ENCODE results near the gene CSNK1D.

Gene CSNK1D

DNA sequence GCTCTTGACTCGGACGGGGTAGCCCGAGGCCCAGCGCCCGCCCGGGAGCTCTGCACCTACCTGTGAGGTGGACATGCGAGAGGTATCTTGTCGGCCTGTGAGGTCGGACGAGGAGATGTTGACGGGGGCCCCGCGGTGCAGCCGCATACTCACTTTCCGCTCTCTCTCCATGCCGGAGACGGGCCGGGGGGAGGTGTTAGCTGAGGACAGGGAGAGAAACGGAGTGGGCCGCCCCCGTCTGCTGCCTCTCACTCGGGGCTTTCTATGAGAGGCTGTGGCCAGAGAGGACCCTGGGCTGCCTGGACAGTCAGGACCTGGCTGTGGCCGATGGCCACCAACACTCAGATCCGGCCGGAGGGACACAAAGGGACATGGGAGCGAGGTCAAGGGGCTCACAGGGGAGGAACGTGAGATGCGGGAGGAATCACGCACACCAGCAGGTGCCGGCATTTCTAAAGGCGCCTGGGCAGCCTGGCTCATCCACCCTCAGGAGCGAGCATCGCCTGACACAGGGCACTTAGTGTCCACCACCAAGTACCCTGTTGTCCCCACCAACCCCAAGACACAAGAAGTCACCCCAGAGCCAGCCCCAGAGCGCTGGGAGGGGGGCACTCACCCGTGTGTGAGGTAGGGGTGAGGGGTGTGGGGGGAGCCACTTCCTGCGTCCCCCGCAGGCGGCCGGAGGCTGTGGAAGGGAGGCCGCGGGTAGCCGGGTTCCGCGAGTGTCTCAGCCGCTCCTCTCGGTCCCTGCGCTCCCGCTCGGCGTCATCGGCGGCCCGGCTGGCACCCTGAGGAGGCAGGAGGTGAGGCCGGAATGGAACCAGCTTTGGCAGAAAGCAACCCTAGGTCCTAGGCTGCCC lies 24.5 kb downstream of the CSNK1D start:
- no peaks in the 10 kb centered on the region for H3K9me3 ChIP-seq (ENCODE audit: insufficient read depth, low read length, severe bottlenecking)
- H3K9ac ChIP-seq (ENCODE audit: low read depth, low read length) = no peak overlapping the region
- peaks cover 95% of the 10 kb centered on the region for H3K36me3 ChIP-seq (ENCODE audit: insufficient read depth, low read length)
- peaks cover 90% of the 10 kb centered on the region for H4K20me1 ChIP-seq (ENCODE audit: insufficient read depth, low read length)
- H3K4me1 ChIP-seq (ENCODE audit: insufficient read depth, low read length) = no peaks in the 10 kb centered on the region
- no peak overlapping the region for H3K4me2 ChIP-seq (ENCODE audit: insufficient read depth, low read length)
- ATAC-seq (ENCODE audit: insufficient read depth, low read depth) = no peak
- no peaks in the 10 kb centered on the region for H3K27me3 ChIP-seq (ENCODE audit: insufficient read depth, low read length, poor library complexity)
- DNase-seq = no peak
- peaks cover 84% of the 10 kb centered on the region for H3K79me2 ChIP-seq (ENCODE audit: insufficient read depth, low read length)
- H3K4me3 ChIP-seq (ENCODE audit: low read depth in 1 of 2, low read length in 2 of 2) = no peak overlapping the region
- H2AFZ ChIP-seq (ENCODE audit: low read depth, low read length) = no peak overlapping the region
- TF ChIP-seq EZH2 (IDR thresholded peaks at IDR 0.05; ENCODE audit: borderline replicate concordance, low read depth, low read length, severe bottlenecking) = no peak
- TF ChIP-seq, protein P1, sequence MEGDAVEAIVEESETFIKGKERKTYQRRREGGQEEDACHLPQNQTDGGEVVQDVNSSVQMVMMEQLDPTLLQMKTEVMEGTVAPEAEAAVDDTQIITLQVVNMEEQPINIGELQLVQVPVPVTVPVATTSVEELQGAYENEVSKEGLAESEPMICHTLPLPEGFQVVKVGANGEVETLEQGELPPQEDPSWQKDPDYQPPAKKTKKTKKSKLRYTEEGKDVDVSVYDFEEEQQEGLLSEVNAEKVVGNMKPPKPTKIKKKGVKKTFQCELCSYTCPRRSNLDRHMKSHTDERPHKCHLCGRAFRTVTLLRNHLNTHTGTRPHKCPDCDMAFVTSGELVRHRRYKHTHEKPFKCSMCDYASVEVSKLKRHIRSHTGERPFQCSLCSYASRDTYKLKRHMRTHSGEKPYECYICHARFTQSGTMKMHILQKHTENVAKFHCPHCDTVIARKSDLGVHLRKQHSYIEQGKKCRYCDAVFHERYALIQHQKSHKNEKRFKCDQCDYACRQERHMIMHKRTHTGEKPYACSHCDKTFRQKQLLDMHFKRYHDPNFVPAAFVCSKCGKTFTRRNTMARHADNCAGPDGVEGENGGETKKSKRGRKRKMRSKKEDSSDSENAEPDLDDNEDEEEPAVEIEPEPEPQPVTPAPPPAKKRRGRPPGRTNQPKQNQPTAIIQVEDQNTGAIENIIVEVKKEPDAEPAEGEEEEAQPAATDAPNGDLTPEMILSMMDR (IDR thresholded peaks at IDR 0.05; ENCODE audit: borderline replicate concordance, extremely low read depth, low read length, poor library complexity, severe bottlenecking) = no peak
- H3K27ac ChIP-seq (ENCODE audit: low read length) = no peak overlapping the region

DNA sequence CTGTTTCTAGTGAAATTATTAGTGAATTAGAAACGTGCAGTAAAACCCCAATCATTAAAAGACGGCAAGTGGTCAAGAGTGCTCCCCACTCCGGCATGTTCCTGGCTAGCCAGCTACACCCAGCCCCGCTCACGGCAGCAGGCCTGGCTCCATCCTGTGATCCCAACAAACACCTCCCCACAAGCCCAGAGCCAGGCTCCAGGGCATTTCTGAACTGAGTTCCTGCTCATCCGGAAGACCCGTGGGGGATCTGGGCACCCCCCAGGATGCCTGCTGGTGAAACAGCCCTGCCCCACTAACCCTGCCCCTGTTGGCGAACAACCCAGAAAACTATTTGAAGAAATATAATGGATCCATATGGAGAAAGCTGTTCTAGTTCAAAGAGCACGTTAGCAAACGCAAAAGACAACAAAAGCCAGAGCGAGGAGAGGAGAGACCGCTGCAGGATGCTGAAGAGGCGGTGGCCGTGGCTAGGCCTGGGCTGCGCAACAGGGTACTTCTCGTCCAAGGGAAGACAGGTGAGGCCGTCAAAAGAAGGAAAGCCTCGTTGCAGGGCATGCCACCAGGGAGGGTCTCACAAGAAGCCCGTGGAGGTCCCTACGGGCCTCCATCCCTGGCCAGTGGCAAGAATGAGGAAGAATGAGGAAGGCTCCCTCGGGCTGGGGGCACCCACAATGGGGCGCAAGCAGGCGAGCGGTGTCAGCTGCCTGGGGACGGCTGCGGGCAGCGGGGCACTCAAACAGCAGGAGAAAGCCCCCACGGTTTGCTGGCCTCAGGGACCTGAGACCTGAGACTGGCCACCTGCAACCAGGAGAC lies 25.4 kb downstream of the CSNK1D start:
- TF ChIP-seq, protein P1 (IDR thresholded peaks at IDR 0.05; ENCODE audit: borderline replicate concordance, extremely low read depth, low read length, poor library complexity, severe bottlenecking) = no peak
- no peak for TF ChIP-seq EZH2 (IDR thresholded peaks at IDR 0.05; ENCODE audit: borderline replicate concordance, low read depth, low read length, severe bottlenecking)
- Histone ChIP-seq H3K27ac (ENCODE audit: low read length) (no peak overlapping the region), H4K20me1 (ENCODE audit: insufficient read depth, low read length) (peaks cover 94% of the 10 kb centered on the region)

DNA sequence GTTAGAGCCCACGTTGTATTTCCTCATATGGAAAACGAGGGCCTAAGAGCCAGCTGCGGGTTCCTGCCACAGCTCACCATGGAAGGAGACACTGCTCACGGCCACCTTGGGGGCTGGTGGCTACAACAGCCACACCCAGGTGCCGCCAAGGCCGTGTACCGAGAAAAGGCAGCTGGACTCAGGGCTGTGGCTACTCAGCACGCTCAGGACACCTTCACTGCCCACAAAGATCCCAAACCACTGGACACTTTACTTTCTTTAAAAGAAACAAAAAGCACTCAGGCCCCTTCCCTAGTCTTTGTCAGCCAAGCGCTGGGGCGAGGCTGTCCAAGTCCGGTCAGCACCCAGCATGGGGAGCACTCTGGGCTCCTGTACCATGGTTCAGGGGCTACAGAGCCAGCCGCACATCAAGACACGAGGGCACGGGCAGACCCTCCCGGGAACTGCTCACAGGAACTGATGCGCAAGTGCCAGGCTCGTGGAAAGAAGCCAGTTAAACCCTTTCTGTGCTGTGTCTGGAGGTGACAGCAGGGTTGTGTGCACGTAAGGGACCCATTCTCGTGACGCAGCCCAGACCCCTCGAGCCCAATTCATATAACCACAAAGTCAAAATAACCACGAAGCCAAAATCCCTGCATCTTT lies 26.2 kb downstream of the CSNK1D start:
- Histone ChIP-seq H3K4me1 (ENCODE audit: insufficient read depth, low read length) (no peaks in the 10 kb centered on the region), H3K36me3 (ENCODE audit: insufficient read depth, low read length) (peaks cover 99% of the 10 kb centered on the region), H4K20me1 (ENCODE audit: insufficient read depth, low read length) (peaks cover 94% of the 10 kb centered on the region)

More for the DNA sequence above, 25.4 kb downstream of the CSNK1D start:
- Histone ChIP-seq H3K4me1 (ENCODE audit: insufficient read depth, low read length) (no peaks in the 10 kb centered on the region), H3K4me3 (ENCODE audit: low read depth in 1 of 2, low read length in 2 of 2) (no peak overlapping the region), H2AFZ (ENCODE audit: low read depth, low read length) (no peak overlapping the region), H3K4me2 (ENCODE audit: insufficient read depth, low read length) (no peak overlapping the region), H3K27me3 (ENCODE audit: insufficient read depth, low read length, poor library complexity) (no peaks in the 10 kb centered on the region), H3K9ac (ENCODE audit: low read depth, low read length) (no peak overlapping the region), H3K9me3 (ENCODE audit: insufficient read depth, low read length, severe bottlenecking) (no peaks in the 10 kb centered on the region), H3K79me2 (ENCODE audit: insufficient read depth, low read length) (peaks cover 88% of the 10 kb centered on the region), H3K36me3 (ENCODE audit: insufficient read depth, low read length) (peaks cover 99% of the 10 kb centered on the region)
- DNase-seq (no peak), ATAC-seq (ENCODE audit: insufficient read depth, low read depth) (no peak)

More for the DNA sequence above, 26.2 kb downstream of the CSNK1D start:
- Histone ChIP-seq H3K4me2 (ENCODE audit: insufficient read depth, low read length) (no peak overlapping the region), H3K4me3 (ENCODE audit: low read depth in 1 of 2, low read length in 2 of 2) (no peak overlapping the region), H3K27ac (ENCODE audit: low read length) (no peak overlapping the region), H3K27me3 (ENCODE audit: insufficient read depth, low read length, poor library complexity) (no peaks in the 10 kb centered on the region), H3K9me3 (ENCODE audit: insufficient read depth, low read length, severe bottlenecking) (no peaks in the 10 kb centered on the region), H2AFZ (ENCODE audit: low read depth, low read length) (no peak overlapping the region), H3K9ac (ENCODE audit: low read depth, low read length) (no peak overlapping the region), H3K79me2 (ENCODE audit: insufficient read depth, low read length) (peaks cover 81% of the 10 kb centered on the region)
- DNase-seq (no peak), ATAC-seq (ENCODE audit: insufficient read depth, low read depth) (no peak)
- TF ChIP-seq EZH2 (IDR thresholded peaks at IDR 0.05; ENCODE audit: borderline replicate concordance, low read depth, low read length, severe bottlenecking) = no peak
- TF ChIP-seq, protein P1 (IDR thresholded peaks at IDR 0.05; ENCODE audit: borderline replicate concordance, extremely low read depth, low read length, poor library complexity, severe bottlenecking) = no peak
